Dedifferentiated amniotic fluid mesenchymal stem cell (primary cell): ENCODE results near the gene ZNF428.
"Not testable (repeated sequence)": the region's sequence is repeated elsewhere in the genome, so short reads cannot be mapped to it uniquely, and the experiment has no call there.

Experiments
- DNase-seq: peaks from one replicate; pipeline ENCODE4 v3.0.0-alpha.2; 2016; ENCODE audit errors: extremely low spot score

Gene ZNF428

GRCh38 chr19:43619262-43620060, at the start of gene ZNF428:
TSS of gene ZNF428 (minus strand) at chr19:43619629. CDS start at chr19:43614304, 5,325 bp downstream.
- peak; percentile 81 for DNase-seq

- peak; percentile 99 for DNase-seq
These were observed 49.1 kb upstream of the ZNF428 start for GRCh38 chr19:43668406-43669109.

GRCh38 chr19:43667876-43668405, 48.5 kb upstream of the ZNF428 start:
- DNase-seq, result no peak

GRCh38 chr19:43667126-43667875, 47.9 kb upstream of the ZNF428 start:
- DNase-seq, result no peak

GRCh38 chr19:43664018-43664417, 44.6 kb upstream of the ZNF428 start:
- DNase-seq, result peak; percentile 4

- peak; percentile 13 for DNase-seq
These were observed 43.1 kb upstream of the ZNF428 start for GRCh38 chr19:43662487-43662886.

GRCh38 chr19:43660971-43661360, 41.5 kb upstream of the ZNF428 start:
- no peak for DNase-seq

- no peak for DNase-seq
These were observed 41.0 kb upstream of the ZNF428 start for GRCh38 chr19:43660301-43660970.

GRCh38 chr19:43658494-43658893, 39.1 kb upstream of the ZNF428 start:
- DNase-seq, result no peak

GRCh38 chr19:43658001-43658400, 38.6 kb upstream of the ZNF428 start:
- DNase-seq, result no peak

- DNase-seq, result no peak
These were observed 37.0 kb upstream of the ZNF428 start for GRCh38 chr19:43656436-43656835.

GRCh38 chr19:43652546-43652874, 33.1 kb upstream of the ZNF428 start:
- no peak for DNase-seq

- DNase-seq, result peak; percentile 58
These were observed 32.5 kb upstream of the ZNF428 start for GRCh38 chr19:43651758-43652545.

- DNase-seq, result not testable (repeated sequence)
These were observed 30.8 kb upstream of the ZNF428 start for GRCh38 chr19:43650276-43650675.

- DNase-seq, result no peak
These were observed 30.1 kb upstream of the ZNF428 start for GRCh38 chr19:43649514-43649913.

GRCh38 chr19:43648633-43649032, 29.2 kb upstream of the ZNF428 start:
- DNase-seq, result no peak

- DNase-seq, result no peak
These were observed 24.8 kb upstream of the ZNF428 start for GRCh38 chr19:43644181-43644580.

GRCh38 chr19:43643326-43643725, 23.9 kb upstream of the ZNF428 start:
- DNase-seq, result no peak

GRCh38 chr19:43642531-43642930, 23.1 kb upstream of the ZNF428 start:
- no peak for DNase-seq

- no peak for DNase-seq
These were observed 21.9 kb upstream of the ZNF428 start for GRCh38 chr19:43641333-43641732.

GRCh38 chr19:43640424-43640757, 21.0 kb upstream of the ZNF428 start:
- DNase-seq, result no peak
